ENCODE data around the gene NEURL4.

NEURL4 gene

GRCh38 chr17:7295230-7296180, 33.6 kb downstream of the NEURL4 start:
- DNase-seq: no peak

DNA sequence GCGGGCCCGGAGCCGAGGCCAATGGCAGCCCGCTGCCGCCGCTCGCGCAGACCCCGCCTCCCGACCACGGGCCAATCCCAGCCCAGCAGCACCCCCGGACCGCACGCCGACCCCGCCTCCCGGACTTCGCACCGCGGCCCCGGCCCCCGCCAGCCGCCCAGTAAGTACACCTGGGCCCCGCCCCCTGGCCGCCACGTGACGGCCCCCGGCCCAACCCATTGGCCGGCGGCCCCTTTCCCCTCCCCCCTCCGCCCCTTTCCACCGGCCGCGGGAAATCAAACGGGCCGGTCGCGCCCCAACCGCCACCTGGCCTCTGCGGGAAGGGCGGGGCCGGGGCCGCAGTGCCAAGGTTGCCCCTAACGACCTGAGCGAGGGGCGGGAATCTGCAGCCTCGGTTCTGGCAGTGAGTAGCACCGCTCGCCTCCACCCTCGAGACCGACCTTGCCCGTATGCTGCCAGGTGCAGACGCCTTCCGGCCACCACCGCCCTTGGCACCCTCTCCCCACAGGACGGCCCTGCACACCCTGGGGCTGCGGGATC, 34.5 kb downstream of the NEURL4 start, which contains the start of gene YBX2:
YBX2 (minus strand) TSS at position 26 of the 540 bp plus-strand sequence. CDS start 139 bp downstream, outside the sequence.
- DNase-seq: peak; percentile 85

- DNase-seq: no peak
Observed at GRCh38 chr17:7293816-7294613, 35.1 kb downstream of the NEURL4 start.

GRCh38 chr17:7293159-7293558, 36.0 kb downstream of the NEURL4 start:
- no peak for DNase-seq

DNA sequence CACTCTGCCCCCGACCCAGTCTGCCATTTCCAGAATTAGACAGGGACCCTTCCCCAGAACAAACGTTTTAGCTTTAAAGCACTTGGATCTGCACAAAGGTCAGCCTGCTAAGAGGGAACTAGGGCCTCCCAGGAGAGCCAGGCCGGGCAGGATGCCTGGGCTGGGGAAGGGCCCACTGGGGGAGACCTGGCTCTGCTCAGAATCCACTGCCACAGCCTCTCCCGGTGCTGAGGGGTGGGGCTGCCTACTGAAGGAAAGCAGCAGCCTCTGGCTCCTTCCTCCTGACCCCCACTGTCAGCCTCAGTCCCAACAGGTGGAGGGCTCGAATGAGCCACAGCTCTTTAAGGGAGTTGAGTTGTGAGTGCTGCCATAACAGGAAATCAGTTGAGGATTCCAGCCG, 36.4 kb downstream of the NEURL4 start:
- DNase-seq: no peak

- DNase-seq: no peak
Observed at GRCh38 chr17:7292194-7292593, 36.9 kb downstream of the NEURL4 start.

DNA sequence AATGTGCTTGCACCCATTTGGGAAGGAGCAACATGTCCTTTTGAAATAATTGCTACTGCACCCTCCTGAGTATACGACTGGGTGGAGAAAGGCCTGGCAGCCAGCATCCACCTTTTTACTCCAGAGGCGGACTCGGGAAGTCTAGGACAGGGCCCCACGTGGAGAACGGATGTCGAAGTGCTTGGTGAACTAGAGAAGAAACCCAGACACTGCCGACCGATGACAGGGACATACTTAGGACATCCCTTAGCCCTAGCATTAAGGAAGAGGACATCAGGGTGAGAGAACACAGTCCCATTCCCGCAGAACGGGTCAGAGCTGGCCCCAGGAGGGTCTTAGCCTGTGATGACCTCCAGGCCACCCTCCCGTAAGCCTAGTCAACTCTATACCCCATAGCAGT, 38.5 kb downstream of the NEURL4 start:
- no peak for DNase-seq

- no peak for DNase-seq
Observed at GRCh38 chr17:7290166-7290565, 39.0 kb downstream of the NEURL4 start.

- no peak for DNase-seq
Observed at GRCh38 chr17:7289256-7290032, 39.7 kb downstream of the NEURL4 start.

DNA sequence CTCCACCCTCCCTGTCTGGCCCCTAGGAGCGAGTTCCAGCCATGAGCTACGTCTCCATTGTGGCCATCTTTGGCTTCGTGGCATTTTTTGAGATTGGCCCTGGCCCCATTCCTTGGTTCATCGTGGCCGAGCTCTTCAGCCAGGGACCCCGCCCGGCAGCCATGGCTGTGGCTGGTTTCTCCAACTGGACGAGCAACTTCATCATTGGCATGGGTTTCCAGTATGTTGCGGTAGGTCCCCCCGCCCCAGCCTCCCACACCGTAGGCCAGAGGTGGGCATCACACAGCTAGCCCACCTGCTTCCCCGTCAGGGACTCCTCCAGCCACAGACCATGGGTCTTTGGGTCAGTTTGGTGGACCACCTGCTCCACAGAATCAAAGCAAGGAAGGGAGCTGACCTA, 43.5 kb downstream of the NEURL4 start:
- no peak for DNase-seq

DNA sequence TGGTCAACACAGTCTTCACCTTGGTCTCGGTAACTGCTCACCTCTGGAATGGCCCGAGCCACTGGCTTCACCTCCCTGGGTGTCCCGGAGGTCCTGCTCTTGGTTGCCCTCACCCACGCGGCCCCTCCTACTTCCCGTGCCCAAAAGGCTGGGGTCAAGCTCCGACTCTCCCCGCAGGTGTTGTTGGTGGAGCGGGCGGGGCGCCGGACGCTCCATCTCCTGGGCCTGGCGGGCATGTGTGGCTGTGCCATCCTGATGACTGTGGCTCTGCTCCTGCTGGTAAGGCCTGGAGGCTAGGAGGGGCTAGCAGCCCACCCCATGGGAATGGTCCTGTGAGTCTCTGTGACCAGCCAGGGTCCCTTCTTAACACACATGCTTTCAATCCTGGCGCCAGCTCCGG, 44.2 kb downstream of the NEURL4 start:
- DNase-seq: no peak

DNA sequence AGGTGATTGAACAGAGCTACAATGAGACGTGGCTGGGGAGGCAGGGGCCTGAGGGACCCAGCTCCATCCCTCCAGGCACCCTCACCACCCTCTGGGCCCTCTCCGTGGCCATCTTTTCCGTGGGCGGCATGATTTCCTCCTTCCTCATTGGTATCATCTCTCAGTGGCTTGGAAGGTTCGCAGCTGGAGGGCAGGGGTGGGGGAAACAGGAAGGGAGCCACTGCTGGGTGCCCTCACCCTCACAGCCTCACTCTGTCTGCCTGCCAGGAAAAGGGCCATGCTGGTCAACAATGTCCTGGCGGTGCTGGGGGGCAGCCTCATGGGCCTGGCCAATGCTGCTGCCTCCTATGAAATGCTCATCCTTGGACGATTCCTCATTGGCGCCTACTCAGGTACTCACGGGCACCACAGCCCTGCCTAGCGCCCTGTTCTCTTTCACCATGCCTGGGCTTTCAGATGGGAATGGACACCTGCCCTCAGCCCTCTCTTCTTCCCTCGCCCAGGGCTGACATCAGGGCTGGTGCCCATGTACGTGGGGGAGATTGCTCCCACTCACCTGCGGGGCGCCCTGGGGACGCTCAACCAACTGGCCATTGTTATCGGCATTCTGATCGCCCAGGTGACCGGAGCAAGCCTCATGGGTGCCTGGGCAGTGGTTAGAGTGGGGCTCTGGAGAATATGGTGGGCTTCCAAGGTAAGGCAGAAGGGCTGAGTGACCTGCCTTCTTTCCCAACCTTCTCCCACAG, 45.5 kb downstream of the NEURL4 start:
- no peak for DNase-seq

- DNase-seq: no peak
Observed at GRCh38 chr17:7282752-7283321, 46.3 kb downstream of the NEURL4 start.

DNA sequence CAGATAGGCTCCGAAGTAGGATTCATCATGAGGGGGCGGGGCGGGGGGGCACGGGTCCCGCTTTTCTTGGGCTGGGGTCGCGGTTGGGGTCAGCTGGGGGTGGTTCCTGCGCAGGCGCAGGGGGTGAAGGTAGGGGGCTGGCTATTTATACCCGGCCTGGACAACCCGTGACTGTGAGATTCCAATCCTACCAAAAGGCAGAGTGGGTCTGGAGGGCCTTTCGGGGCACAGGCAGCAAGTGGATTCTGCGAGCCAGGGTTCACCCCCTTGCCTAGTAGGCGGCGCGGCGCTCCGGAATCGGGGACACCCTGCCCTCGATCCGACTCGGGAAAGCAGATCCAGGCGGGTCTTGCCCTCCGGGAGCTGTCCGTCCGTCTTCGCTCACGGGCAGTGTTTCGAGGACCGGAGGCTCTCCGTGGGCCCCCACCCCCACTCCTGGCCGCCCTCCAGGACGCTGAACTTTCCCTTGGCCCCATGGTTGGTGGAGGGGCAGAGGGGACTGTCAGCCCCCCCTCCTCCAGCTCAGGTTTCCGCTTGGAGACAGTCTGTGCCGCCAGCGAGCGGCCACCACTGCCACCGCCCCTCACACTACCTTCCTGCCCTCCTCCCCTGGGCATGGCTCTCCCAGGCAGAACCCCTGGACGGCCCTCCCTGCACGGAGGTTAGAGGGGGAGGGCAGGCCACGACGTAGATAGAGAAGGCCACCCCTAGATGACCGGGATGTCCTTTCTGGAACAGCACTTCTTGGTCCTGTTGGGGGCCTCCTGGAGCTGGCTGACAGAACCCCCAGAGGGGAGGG, 47.0 kb downstream of the NEURL4 start:
- no peak for DNase-seq

DNA sequence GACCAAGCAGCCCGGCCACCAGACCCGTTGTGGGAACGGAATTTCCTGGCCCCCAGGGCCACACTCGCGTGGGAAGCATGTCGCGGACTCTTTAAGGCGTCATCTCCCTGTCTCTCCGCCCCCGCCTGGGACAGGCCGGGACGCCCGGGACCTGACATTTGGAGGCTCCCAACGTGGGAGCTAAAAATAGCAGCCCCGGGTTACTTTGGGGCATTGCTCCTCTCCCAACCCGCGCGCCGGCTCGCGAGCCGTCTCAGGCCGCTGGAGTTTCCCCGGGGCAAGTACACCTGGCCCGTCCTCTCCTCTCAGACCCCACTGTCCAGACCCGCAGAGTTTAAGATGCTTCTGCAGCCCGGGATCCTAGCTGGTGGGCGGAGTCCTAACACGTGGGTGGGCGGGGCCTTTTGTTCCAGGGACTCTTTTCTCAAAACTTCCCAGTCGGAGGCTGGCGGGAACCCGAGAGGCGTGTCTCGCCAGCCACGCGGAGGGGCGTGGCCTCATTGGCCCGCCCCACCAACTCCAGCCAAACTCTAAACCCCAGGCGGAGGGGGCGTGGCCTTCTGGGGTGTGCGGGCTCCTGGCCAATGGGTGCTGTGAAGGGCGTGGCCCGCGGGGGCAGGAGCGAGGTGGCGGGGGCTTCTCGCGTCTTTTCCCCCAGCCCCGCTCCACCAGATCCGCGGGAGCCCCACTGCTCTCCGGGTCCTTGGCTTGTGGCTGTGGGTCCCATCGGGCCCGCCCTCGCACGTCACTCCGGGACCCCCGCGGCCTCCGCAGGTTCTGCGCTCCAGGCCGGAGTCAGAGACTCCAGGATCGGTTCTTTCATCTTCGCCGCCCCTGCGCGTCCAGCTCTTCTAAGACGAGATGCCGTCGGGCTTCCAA, 47.8 kb downstream of the NEURL4 start, which contains the start of gene SLC2A4:
SLC2A4 (plus strand) TSS at position 645 of the 879 bp plus-strand sequence; CDS start at position 862, 217 bp downstream.
- DNase-seq: peak; percentile 90

DNA sequence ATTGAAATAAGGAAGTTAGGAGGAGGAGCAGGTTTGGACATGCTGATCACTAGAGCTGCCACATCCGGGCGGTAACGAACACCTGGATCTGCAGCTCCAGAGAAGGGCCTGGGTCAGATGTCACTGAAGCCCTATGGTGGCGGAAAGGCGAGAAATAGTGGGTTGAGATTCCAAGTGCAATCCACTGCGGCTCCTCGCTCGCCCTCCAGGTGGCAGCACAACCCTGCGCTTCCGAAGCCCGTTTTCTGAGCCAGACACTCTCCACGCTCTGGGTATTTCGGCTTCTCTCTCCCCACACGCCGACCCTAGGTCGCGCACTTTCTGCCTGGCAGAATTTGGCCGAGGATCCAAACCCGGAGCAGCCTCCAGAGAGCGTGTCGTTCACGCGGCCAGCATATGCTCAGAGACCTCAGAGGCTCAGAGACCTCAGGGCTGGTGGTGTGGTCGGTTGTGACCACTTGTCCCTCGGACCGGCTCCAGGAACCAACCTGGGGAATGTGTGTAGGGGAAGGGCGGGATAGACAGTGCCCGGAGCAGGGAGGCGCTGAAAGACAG, 48.5 kb downstream of the NEURL4 start:
- DNase-seq: peak; percentile 88

DNA sequence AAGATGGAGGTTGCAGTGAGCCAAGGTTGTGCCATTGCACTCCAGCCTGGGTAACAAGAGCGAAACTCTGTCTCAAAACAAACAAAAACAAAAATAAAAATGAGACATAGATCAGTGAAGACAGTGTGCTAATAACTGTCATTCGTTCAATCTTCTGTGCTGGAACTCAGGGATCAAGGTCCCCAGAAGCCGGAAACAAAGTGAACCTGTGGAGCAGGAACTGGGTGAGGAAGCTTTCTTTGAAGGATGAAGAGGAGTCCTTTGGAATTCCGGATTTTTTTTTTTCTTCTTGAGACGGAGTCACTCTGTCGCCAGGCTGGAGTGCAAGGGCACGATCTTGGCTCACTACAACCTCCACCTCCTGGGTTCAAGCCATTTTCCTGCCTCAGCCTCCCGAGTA, 49.7 kb downstream of the NEURL4 start:
- no peak for DNase-seq

DNA sequence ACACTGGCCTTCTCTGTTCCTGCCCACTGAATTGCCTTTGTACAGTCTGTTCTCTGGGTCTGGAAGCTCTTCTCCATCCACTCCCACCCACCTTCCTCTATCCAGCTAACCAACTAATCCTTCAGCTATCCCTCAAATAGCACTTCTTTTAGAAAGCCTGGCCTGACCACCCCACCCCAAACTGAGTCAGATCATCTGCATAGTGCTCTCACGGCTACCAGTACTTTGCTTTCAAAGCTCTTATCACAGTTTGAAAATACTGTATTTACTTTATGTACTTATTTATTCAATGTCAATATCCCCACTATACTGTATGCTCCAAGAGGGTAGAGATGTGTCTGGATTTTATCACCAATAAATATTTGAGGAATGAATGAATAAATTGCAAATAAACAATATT, 62.4 kb downstream of the NEURL4 start:
- DNase-seq: no peak
